GM12872 (cell line): Measurements from ENCODE around the gene NUAK2.

Experiments used
- CTCF ChIP-seq: IDR thresholded peaks from 3 replicates; pipeline ENCODE4 v1.5.1; 2011; ENCODE audit warnings: low read depth, mild to moderate bottlenecking, low read length, moderate library complexity; ENCODE audit not compliant: insufficient read depth

Gene NUAK2

GRCh38 chr1:205324781-205325180 is 3.2 kb upstream of the NUAK2 start:
- TF ChIP-seq CTCF, result no peak

- no peak for TF ChIP-seq CTCF
Observed at GRCh38 chr1:205323794-205324193, 2.2 kb upstream of the NUAK2 start.

- no peak for TF ChIP-seq CTCF
Observed at GRCh38 chr1:205321959-205322283, 376 bp upstream of the NUAK2 start.

- TF ChIP-seq CTCF, result no peak
Observed at GRCh38 chr1:205319081-205320018, 2.2 kb downstream of the NUAK2 start.

- no peak for TF ChIP-seq CTCF
Observed at GRCh38 chr1:205318231-205318991, 3.1 kb downstream of the NUAK2 start.

- no peak for TF ChIP-seq CTCF
Observed at GRCh38 chr1:205317311-205317917, 4.1 kb downstream of the NUAK2 start.

- no peak for TF ChIP-seq CTCF
Observed at GRCh38 chr1:205316161-205316566, 5.4 kb downstream of the NUAK2 start.
